IPS-20b (cell line): Measurements from ENCODE around the gene LRRC2.

Experiments used
- H3K27ac ChIP-seq: one replicate; pipeline ENCODE4 v1.5.1; 2013; ENCODE audit warnings: low read length
- H3K27me3 ChIP-seq: 2 replicates; pipeline ENCODE4 v1.6.1; 2013; ENCODE audit warnings: mild to moderate bottlenecking, low read length, inconsistent platforms; ENCODE audit not compliant: insufficient read depth
- H3K36me3 ChIP-seq: 2 replicates; pipeline ENCODE4 v1.6.1; 2013; ENCODE audit warnings: low read depth, mild to moderate bottlenecking, inconsistent platforms, low read length, moderate library complexity; ENCODE audit not compliant: insufficient read depth
- H3K4me1 ChIP-seq: 2 replicates; pipeline ENCODE4 v1.6.1; 2013; ENCODE audit warnings: mild to moderate bottlenecking, control low read depth, inconsistent platforms, low read length, moderate library complexity; ENCODE audit not compliant: insufficient read depth
- H3K4me3 ChIP-seq: 2 replicates; pipeline ENCODE4 v1.5.1; 2013; ENCODE audit warnings: mild to moderate bottlenecking, low read length, inconsistent platforms
- H3K9ac ChIP-seq: 2 replicates; pipeline ENCODE4 v1.6.1; 2013; ENCODE audit warnings: low read depth, mild to moderate bottlenecking, inconsistent platforms, low read length, moderate library complexity
- H3K9me3 ChIP-seq: 2 replicates; pipeline ENCODE4 v1.6.1; 2013; ENCODE audit warnings: mild to moderate bottlenecking, low read depth, low read length, inconsistent platforms; ENCODE audit not compliant: insufficient read depth

Gene LRRC2

GRCh38 chr3:46467562-46467961 lies 98.5 kb downstream of the LRRC2 start:
- no peak overlapping the region for H3K9ac ChIP-seq
- H3K4me3 ChIP-seq: no peak overlapping the region
- peaks cover 4% of the 10 kb centered on the region; the same call in 1 of the 2 replicates for H3K27me3 ChIP-seq
- no peaks in the 10 kb centered on the region for H3K4me1 ChIP-seq
- no peaks in the 10 kb centered on the region for H3K36me3 ChIP-seq
- no peak overlapping the region for H3K27ac ChIP-seq
- H3K9me3 ChIP-seq: no peaks in the 10 kb centered on the region

GRCh38 chr3:46466871-46467403 lies 99.2 kb downstream of the LRRC2 start:
- Histone ChIP-seq H3K27me3 (peaks cover 4% of the 10 kb centered on the region; the same call in 1 of the 2 replicates), H3K9me3 (no peaks in the 10 kb centered on the region), H3K4me3 (no peak overlapping the region), H3K27ac (no peak overlapping the region), H3K9ac (no peak overlapping the region), H3K4me1 (no peaks in the 10 kb centered on the region), H3K36me3 (no peaks in the 10 kb centered on the region)

- peaks cover 4% of the 10 kb centered on the region; the same call in 1 of the 2 replicates for H3K27me3 ChIP-seq
- H3K4me3 ChIP-seq: no peak overlapping the region
- no peaks in the 10 kb centered on the region for H3K9me3 ChIP-seq
- H3K36me3 ChIP-seq: no peaks in the 10 kb centered on the region
- no peaks in the 10 kb centered on the region for H3K4me1 ChIP-seq
- no peak overlapping the region for H3K27ac ChIP-seq
- no peak overlapping the region for H3K9ac ChIP-seq
These were observed 99.8 kb downstream of the LRRC2 start for GRCh38 chr3:46466273-46466672.
